SW480 (cell line): Measurements from ENCODE around the gene LRRC2.
"Not testable (repeated sequence)": the region's sequence is repeated elsewhere in the genome, so short reads cannot be mapped to it uniquely, and the experiment has no call there.

ENCODE experiments used
- DNase-seq: peaks from one replicate; pipeline ENCODE4 v3.0.0-alpha.2; 2016; ENCODE audit warnings: low spot score

Gene LRRC2

GRCh38 chr3:46497556-46498265, 68.4 kb downstream of the LRRC2 start, which contains the start of gene RTP3:
Gene RTP3, plus strand, starts transcription at chr3:46497976. Its CDS starts 87 bp downstream, at chr3:46498063.
- no peak for DNase-seq

GRCh38 chr3:46496746-46497555, 69.2 kb downstream of the LRRC2 start:
- peak; percentile 50 for DNase-seq

- DNase-seq = peak; percentile 65
These were observed 70.1 kb downstream of the LRRC2 start for GRCh38 chr3:46495901-46496456.

GRCh38 chr3:46494491-46494890, 71.6 kb downstream of the LRRC2 start:
- not testable (repeated sequence) for DNase-seq

GRCh38 chr3:46492890-46493547, 73.1 kb downstream of the LRRC2 start:
- no peak for DNase-seq

- DNase-seq = peak; percentile 50
These were observed 74.7 kb downstream of the LRRC2 start for GRCh38 chr3:46491089-46492070.

GRCh38 chr3:46490338-46491084, 75.6 kb downstream of the LRRC2 start:
- DNase-seq = peak; percentile 57

- DNase-seq = peak; percentile 46
These were observed 76.2 kb downstream of the LRRC2 start for GRCh38 chr3:46489875-46490274.

- DNase-seq = no peak
These were observed 76.7 kb downstream of the LRRC2 start for GRCh38 chr3:46489381-46489780.

- DNase-seq = peak; percentile 94
These were observed 77.3 kb downstream of the LRRC2 start for GRCh38 chr3:46488735-46489361.

- no peak for DNase-seq
These were observed 80.3 kb downstream of the LRRC2 start for GRCh38 chr3:46485779-46486175.

- peak; percentile 79 for DNase-seq
These were observed 81.0 kb downstream of the LRRC2 start for GRCh38 chr3:46484911-46485778.

GRCh38 chr3:46484388-46484787, 81.7 kb downstream of the LRRC2 start:
- DNase-seq = no peak

GRCh38 chr3:46483825-46484224, 82.3 kb downstream of the LRRC2 start:
- DNase-seq = no peak

- peak; percentile 62 for DNase-seq
These were observed 83.3 kb downstream of the LRRC2 start for GRCh38 chr3:46482632-46483350.

- no peak for DNase-seq
These were observed 84.5 kb downstream of the LRRC2 start for GRCh38 chr3:46481636-46482035.

GRCh38 chr3:46480491-46481195, 85.5 kb downstream of the LRRC2 start:
- no peak for DNase-seq

- DNase-seq = no peak
These were observed 86.4 kb downstream of the LRRC2 start for GRCh38 chr3:46479696-46480095.
